Activated CD8-positive, alpha-beta memory T cell treated with anti-CD3 and anti-CD28 coated beads, Interleukin-2, amount 10 ng/mL, durations not matched to agents 7 days and 5 days (primary cell): Measurements from ENCODE around the gene WBP4. TPM values are rescaled to one million over a fixed set of nuclear protein-coding genes. Genes with fewer than 3 reads are reported as not detected.
"Not testable (repeated sequence)": the region's sequence is repeated elsewhere in the genome, so short reads cannot be mapped to it uniquely, and the experiment has no call there.

Experiments
- ATAC-seq: fragments of 150-1000 bp; cut with Tn5 transposase; one replicate; pipeline ENCODE4 v1.10.0; 2021; ENCODE audit warnings: moderate library complexity
- CTCF ChIA-PET: fragments of 350-600 bp; sonication (Branson Sonifier 250); formaldehyde crosslinking; loops from one replicate; lab custom pipeline; 2021; ENCODE audit warnings: antibody characterized with exemption; lab: Charles Lee
- DNase-seq: peaks from one replicate; pipeline ENCODE4 v3.0.0-alpha.2; 2020
- H3K27ac Mint-ChIP-seq: one replicate; pipeline ENCODE4 v1.8.0; 2021; ENCODE audit warnings: mild to moderate bottlenecking, mixed read lengths
- H3K27me3 Mint-ChIP-seq: one replicate; pipeline ENCODE4 v1.8.0; 2021; ENCODE audit warnings: mixed read lengths
- H3K36me3 Mint-ChIP-seq: one replicate; pipeline ENCODE4 v1.8.0; 2021; ENCODE audit warnings: mild to moderate bottlenecking, mixed read lengths
- H3K4me1 Mint-ChIP-seq: one replicate; pipeline ENCODE4 v1.8.0; 2021; ENCODE audit warnings: mixed read lengths
- H3K4me3 Mint-ChIP-seq: one replicate; pipeline ENCODE4 v1.8.0; 2021; ENCODE audit warnings: mild to moderate bottlenecking, moderate library complexity, mixed read lengths
- H3K9me3 Mint-ChIP-seq: one replicate; pipeline ENCODE4 v1.8.0; 2022; ENCODE audit warnings: low read depth, mixed read lengths
- microRNA-seq: library from miRNA; unstranded; fragments of <30 nt; microRNA quantifications from one replicate; pipeline ENCODE4 v1.2.0, GENCODE V29; 2022
- total RNA-seq, 2 experiments: library from RNA; stranded (reverse); gene quantifications; one replicate each; pipeline ENCODE4 v1.2.3, GENCODE V29; 2021

Gene WBP4
- total RNA-seq, 2 experiments from 2014 or later, result 8.4 to 13.2 TPM

DNA sequence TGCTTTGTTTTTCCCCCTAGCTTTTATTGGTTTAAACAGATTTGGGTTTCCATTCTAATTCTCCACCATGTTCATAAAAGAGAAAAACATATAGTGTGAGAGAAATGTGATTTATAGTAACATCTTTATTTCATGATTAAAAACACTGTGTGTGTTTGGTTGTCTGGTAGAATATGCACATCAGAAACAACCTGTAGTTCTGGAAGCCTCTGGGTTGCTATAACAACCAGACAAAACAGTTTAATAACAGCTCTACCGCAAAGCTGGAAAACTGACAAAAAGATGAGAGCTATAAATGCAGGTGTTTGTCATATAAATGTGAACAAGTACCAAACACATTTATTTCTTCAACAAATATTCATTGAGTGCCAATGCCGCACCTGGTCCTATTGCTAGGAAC is 61.5 kb downstream of the WBP4 start:
- no peaks in the 10 kb centered on the region for H3K27me3 Mint-ChIP-seq
- no peaks in the 10 kb centered on the region for H3K4me1 Mint-ChIP-seq
- no peaks in the 10 kb centered on the region for H3K9me3 Mint-ChIP-seq
- ATAC-seq (no peak), DNase-seq (no peak)
- no peak overlapping the region for H3K4me3 Mint-ChIP-seq
- CTCF ChIA-PET, result no interaction called here
- H3K27ac Mint-ChIP-seq, result no peak overlapping the region
- H3K36me3 Mint-ChIP-seq, result peaks cover 10% of the 10 kb centered on the region

- Mint-ChIP-seq H3K9me3 (no peaks in the 10 kb centered on the region), H3K36me3 (peaks cover 16% of the 10 kb centered on the region), H3K4me3 (no peak overlapping the region), H3K27ac (no peak overlapping the region), H3K4me1 (peaks cover 23% of the 10 kb centered on the region), H3K27me3 (no peaks in the 10 kb centered on the region)
- DNase-seq (no peak), ATAC-seq (no peak)
- CTCF ChIA-PET, result no interaction called here
Measured at GRCh38 chr13:41127701-41128100, 66.4 kb downstream of the WBP4 start.

GRCh38 chr13:41130356-41130755 is 69.0 kb downstream of the WBP4 start:
- H3K9me3 Mint-ChIP-seq, result no peaks in the 10 kb centered on the region
- no peak for DNase-seq
- H3K4me1 Mint-ChIP-seq, result peaks cover 35% of the 10 kb centered on the region
- H3K36me3 Mint-ChIP-seq, result peaks cover 16% of the 10 kb centered on the region
- CTCF ChIA-PET, result no interaction called here
- H3K4me3 Mint-ChIP-seq, result peak overlapping the region; percentile 94
- H3K27me3 Mint-ChIP-seq, result no peaks in the 10 kb centered on the region
- peak overlapping the region; percentile 48 for H3K27ac Mint-ChIP-seq
- ATAC-seq, result no peak

GRCh38 chr13:41131189-41131588 is 69.9 kb downstream of the WBP4 start:
- DNase-seq, H3K9me3 Mint-ChIP-seq, CTCF ChIA-PET, H3K27me3 Mint-ChIP-seq, ATAC-seq: not testable (repeated sequence)
- Mint-ChIP-seq H3K36me3 (peaks cover 11% of the 10 kb centered on the region), H3K4me1 (peaks cover 35% of the 10 kb centered on the region), H3K4me3 (peak overlapping the region; percentile 94), H3K27ac (peak overlapping the region; percentile 6)

DNA sequence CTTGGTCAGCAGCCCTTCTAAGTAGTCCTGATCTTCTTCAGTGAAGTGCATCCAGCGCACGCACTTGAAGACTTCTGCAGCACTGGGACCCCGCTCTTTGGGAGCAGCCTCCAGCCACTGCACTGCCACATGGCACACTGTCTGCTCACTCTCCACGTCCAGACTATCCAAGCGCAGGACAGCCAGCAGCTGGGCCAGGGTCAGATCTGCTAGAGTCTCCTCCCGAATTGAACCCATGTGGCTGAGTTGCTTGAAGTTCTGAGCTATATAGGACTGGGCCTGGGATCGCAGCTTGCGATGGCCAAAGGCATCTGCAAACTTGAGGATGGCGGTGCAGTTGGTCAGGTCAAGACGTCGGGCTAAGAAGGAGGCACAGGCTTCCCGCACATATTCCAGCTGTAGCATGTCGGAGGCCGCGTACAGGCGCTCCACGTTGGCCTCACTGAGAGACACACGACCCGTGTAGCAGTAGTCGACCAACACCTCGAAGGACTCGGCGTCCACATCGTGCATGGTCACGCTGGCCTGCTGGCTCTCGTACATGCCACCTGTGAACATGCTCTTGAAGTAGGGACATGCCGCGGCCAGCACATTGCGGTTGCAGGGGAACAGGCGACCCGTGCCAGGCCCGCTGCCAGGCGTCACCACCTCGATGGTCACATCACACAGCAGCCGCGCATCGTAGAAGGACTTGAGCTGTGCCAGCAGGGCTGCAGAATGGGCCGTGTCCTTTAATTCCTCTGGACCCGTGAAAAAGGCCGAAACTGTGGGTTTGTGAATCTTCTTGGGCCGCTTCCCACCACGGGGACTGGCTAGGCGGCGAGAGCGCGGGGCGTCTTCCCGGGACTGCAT is 70.6 kb downstream of the WBP4 start:
- Mint-ChIP-seq H3K4me1 (peaks cover 35% of the 10 kb centered on the region), H3K27ac (peak overlapping the region; percentile 85), H3K4me3 (peak overlapping the region; percentile 94)
- H3K36me3 Mint-ChIP-seq, DNase-seq, CTCF ChIA-PET, H3K9me3 Mint-ChIP-seq, H3K27me3 Mint-ChIP-seq: not testable (repeated sequence)
- peak; percentile 10 for ATAC-seq

- Mint-ChIP-seq H3K36me3 (peaks cover 9% of the 10 kb centered on the region), H3K4me3 (peak within 1 kb of the TSS; percentile 94), H3K27me3 (no peaks in the 10 kb centered on the region), H3K9me3 (no peaks in the 10 kb centered on the region), H3K4me1 (peaks cover 39% of the 10 kb centered on the region), H3K27ac (peak within 1 kb of the TSS; percentile 85)
- peak; percentile 98 for DNase-seq
- CTCF ChIA-PET, result no interaction called here
- peak; percentile 98 for ATAC-seq
Measured at GRCh38 chr13:41132512-41133152, 71.3 kb downstream of the WBP4 start, which contains the start of gene KBTBD6. Gene KBTBD6 (minus strand): TSS chr13:41132802. CDS start chr13:41132511, 291 bp downstream.

Small RNA genes within 50 kb of the gene (microRNA-seq; reads per million reads assigned to microRNA genes)
- gene MIR3168, result not detected

Other genes starting within 250 kb of the WBP4 start
- gene ELF1, start 42.2 kb upstream of the WBP4 start, total RNA-seq, result 100 to 1,000 TPM; 120 to 143 TPM
- gene KBTBD6, start 71.3 kb downstream of the WBP4 start, total RNA-seq, result 1 to 10 TPM; 5.7 to 7.2 TPM
- gene KBTBD7, start 133.1 kb downstream of the WBP4 start, total RNA-seq, result 1 to 10 TPM; 6.5 to 7.6 TPM
- 10 to 100 TPM; 22.2 to 23.3 TPM for gene MTRF1, start 202.1 kb downstream of the WBP4 start, total RNA-seq
- gene NAA16, start 249.8 kb downstream of the WBP4 start, total RNA-seq, result 10 to 100 TPM; 27.8 to 27.9 TPM